Keratinocyte (primary cell): ENCODE measurements around the gene KIF26A.

Experiments used
- CTCF ChIP-seq, 3 experiments: IDR thresholded peaks in 1 of 3; conservative IDR thresholded peaks in 1 of 3; optimal IDR thresholded peaks in 1 of 3; 2 replicates in 2 of 3; 3 replicates in 1 of 3; pipeline versions ENCODE3 to v1.5.1; 2011; ENCODE audit warnings: low read length in 3 of 3, mild to moderate bottlenecking in 3 of 3, moderate library complexity in 2 of 3, control low read depth in 1 of 3, inconsistent platforms in 1 of 3; ENCODE audit not compliant: insufficient read depth in 2 of 3; ENCODE audit errors: extremely low read depth in 1 of 3
- EZH2 ChIP-seq: IDR thresholded peaks from one replicate; pipeline ENCODE4 v1.6.1; 2012; ENCODE audit warnings: inconsistent platforms, mild to moderate bottlenecking, low read length, moderate library complexity

GRCh38 chr14:104152246-104152575 lies 13.8 kb downstream of the KIF26A start:
- TF ChIP-seq CTCF (optimal IDR thresholded peaks at IDR 0.05 in 1 of 3, IDR thresholded peaks at IDR 0.05 in 1 of 3, conservative IDR thresholded peaks at IDR 0.05 in 1 of 3; ENCODE audit: extremely low read depth in 1 of 3, insufficient read depth in 2 of 3, low read length in 3 of 3) (no peak), EZH2 (no peak)
